SKM-1 treated with dmso at 0.1 percent for 144 hours (cell line): Measurements from ENCODE around the gene DPYSL4.

Source experiments
- DNase-seq: peaks from one replicate; lab custom pipeline; 2025; ENCODE audit not compliant: unreplicated experiment; lab: John Stamatoyannopoulos, UW

The DPYSL4 gene

DNA sequence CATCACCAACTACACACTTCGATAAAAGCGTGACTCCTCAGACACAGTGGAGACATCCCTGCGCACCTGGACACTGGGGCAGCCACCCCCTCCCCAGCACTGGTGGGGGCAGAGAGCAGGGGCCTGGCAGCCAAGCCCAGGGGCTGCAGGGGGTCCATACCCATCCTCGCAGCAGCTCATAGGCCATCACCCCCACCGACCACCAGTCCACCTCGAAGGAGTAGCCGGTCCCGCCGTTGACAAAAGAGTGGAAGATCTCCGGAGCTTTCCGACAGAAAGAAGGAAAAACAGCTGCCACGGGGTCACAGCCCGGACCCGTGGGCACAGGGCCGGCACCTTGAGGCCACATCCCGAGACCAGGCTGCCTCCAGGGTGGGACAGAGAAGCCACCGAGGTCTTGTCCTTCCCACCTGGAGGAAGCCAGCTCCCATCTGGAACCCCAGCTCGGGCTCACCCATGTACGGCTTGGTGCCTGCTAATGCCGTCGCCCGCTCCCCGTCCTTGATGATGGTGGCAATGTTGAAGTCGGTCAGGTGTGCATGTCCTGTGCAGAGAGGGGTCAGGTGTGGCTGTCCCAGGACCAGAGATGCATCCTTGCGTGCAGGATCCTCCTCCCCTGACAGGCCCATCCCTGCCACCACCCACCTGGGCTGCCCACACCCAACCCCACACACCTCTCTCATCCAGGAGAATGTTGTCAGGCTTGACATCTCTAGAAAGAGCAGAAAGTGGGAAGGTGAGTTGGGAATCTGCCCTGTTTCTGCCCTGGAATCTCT lies 38.5 kb downstream of the DPYSL4 start:
- DNase-seq = no peak

DNA sequence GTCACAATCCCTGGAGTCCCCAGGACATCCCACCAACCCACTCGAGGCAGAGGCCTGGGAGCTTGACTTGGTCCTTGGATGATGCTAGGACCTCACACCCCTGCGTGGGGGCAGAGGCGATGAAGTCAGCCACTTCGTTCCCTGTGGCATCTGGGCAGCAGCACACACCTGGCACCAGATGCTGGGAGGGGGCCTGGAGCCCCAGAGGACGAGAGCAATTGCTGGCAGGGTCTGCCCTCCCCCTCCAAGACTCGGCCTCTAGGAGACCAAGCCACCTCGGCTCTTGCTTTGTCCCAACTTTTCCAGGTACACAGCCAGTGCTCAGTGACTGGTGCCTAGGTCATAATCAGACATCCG lies 39.1 kb downstream of the DPYSL4 start:
- no peak for DNase-seq

GRCh38 chr10:132226586-132227405 lies 40.0 kb downstream of the DPYSL4 start:
- DNase-seq = no peak

DNA sequence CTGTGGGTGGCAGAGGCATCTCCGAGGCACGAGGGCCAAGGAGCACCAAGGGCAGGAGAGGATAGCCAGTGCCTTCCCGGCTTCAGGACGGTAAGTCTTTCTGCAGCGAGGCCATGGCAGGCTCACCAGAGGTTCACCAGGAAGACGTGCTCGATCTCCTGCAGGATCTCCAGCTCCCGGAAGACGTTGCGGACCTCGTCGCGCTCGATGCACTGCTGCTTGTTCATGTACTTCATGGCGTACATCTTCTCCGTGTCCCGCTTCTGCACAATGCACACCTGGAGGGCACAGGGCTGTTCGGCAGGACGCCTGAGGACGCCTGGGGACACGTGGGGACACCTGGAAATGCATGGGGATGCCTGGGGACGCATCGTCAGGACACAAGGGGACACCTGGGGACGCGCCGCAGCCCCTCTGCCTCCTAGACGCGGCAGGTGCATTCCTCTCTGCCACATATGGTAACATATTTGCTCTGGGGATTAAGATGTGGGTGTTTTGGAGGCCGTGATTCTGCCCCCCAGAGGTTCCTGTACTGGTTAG lies 41.2 kb downstream of the DPYSL4 start:
- DNase-seq = no peak

- DNase-seq = no peak
Measured at GRCh38 chr10:132228616-132229015, 41.9 kb downstream of the DPYSL4 start.

DNA sequence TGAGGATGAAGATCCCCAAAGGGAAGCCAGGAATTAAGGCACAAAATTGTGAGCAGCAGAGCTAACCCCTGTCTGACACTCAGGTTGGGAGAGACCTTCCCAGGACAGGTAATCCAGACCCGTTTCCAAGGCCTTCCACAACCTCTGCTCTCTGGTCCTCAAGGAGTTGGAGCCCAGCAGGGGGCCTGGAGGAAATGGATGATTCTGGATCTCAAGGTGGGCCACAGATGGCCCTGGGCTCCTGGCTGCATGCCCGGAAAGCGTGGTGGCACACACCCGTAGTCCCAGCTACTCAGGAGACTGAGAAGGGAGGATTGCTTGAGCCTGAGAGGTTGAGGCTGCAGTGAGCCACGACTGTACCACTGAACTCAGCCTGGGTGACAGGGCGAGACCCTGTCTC lies 42.3 kb downstream of the DPYSL4 start:
- DNase-seq = no peak

GRCh38 chr10:132229834-132230556 lies 43.2 kb downstream of the DPYSL4 start:
- DNase-seq = no peak

DNA sequence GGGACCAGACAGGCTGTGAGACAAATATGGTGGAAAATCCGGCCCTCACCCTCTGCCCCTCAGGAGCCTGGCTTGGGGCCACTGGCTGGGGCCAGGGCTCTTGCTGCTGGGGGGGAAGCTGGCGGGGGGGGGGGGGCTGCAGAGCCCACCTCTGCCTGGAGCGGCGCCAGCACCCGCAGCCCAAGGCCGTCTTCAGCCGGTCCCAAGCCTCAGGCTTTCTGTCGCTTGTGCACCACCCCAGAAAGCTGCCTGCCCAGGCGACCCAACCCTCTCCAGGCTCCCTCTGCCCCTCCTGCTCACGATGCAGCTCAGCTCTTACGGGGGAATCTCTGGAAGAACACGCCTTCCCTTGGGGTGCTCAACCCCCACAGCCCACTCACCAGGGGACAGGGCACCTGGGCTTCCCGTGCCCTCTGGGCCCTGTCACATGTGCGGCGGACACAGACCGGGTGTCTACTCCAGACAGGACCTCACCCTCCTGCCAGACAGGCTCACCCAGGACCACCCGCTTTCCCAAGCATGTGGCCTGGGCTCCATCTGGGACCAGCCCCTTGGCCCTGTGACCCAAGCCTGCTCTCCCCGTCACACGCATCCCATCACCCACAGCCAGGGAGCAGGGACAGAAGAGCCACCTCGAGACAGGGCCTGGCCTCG lies 43.9 kb downstream of the DPYSL4 start:
- no peak for DNase-seq

DNA sequence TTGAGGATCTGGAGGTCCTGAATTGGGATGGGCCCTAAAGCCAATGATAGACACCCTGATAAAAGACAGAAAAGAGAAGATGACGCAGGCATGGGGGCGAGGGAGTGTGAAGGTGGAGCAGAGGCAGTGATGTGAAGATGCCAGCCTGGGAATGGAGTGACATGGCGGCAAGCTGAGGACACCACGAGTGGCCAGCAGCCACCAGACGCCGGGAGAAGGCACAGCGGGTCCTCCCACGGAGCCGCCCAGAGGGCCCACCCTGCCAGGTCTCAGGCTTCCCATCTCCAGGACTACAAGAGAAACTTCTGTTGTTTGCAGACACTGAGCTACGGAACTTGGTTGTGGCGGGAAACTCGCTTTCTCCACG lies 44.9 kb downstream of the DPYSL4 start:
- DNase-seq = no peak

DNA sequence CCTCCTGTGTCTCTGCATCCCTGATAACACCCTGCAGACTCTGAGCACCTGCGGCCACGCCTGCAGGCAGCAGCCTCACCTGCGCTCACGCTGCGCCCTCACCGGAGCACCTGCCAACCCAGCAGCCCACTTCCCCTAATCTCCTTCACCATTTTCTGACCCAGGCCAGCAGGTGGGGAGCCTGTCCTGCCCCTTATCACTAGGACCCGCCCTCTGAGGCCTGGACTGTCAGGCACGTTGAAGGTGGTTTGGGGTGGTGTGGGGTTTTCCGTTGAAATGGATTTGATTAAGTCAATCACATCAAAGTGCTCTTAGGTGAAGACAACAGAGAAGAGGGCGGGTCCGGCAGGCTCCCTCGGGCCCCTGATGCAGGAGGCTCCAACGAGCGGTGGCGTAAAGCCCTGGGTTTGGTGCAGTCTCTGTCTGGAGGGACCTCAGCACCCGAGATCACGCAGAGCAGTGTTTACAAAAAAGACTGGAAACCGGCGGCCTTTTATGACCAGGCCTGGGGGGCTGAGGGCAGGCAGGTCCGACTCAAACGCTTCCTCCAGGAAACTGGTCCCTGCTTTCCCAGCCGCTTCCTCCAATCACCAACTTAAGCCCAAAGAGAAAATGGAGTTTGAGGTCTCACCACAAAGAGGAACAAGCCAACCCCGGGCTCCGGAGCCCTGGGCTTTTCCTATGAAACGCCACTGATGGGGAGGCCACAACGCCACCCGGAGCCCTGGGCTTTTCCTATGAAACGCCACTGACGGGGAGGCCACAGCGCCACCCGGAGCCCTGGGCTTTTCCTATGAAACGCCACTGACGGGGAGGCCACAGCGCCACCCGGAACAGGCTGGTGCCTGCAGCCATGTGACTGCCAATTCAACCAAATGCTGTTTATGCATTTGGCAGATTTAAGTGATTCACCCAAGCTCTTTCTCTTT lies 45.5 kb downstream of the DPYSL4 start:
- DNase-seq = peak; percentile 68

DNA sequence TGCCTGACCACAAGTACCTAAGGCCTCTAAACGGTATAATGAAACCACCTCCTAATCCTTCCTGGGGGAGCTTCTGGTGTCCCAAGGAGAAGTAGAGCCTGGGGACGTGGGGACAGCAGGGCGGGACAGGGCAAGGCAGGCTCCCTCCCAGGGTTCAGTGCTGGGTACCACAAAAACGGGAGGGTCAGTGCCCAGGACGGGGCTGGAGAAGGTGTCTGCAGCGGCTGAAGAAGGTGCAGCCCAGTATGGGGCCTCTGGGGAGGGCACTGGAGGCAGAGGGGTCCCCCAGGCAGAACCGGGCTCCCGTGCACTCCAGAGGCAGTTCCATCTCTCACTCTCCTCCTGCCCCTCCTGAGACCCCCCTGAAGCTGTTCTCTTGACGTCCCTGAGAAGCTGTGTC lies 46.2 kb downstream of the DPYSL4 start:
- DNase-seq = no peak

DNA sequence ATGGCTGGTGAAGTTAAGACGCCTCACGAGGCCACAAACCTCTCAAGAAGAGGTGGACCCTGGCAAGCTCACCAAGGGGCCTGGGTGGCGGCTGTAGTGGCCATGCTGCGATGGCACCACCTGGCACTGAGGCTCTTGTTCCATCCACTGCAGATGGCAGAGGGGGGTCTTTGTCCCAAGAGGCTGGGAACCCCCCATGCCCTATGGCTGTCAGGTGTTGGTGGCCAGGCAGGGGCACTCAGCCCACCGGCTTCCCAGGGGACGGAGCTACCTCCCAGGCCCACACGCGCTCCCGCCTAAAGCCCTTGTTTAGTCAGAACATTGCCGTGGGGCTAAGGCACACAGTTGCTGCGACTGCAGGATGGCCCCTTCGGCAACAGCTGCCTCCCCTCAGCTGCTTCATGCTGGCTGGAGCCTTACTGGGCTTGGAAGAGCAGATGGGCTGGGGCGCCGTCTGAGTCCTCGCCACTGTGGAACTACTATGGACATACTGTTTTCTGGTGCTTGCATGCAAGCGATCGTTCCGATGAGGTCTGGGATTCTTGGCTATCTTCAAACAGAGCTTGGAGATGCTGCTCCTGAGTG lies 46.8 kb downstream of the DPYSL4 start:
- no peak for DNase-seq

DNA sequence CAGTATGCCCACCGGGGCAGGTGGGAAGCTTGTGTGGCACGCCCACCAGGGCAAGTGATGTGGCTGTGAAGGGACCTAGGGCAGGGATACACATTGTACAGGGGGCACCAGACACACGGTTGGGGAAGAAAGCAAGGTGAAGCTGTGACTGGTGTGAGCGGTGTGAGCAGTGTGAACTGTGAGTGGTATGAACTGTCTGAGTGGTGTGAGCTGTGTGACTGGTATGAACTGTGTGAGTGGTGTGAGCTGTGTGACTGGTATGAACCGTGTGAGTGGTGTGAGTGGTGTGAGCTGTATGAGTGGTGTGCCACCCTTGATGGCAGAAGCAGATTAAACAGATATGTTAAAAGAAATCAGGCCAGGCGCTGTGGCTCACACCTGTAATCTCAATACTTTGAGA lies 48.1 kb downstream of the DPYSL4 start:
- no peak for DNase-seq

- DNase-seq = no peak
Measured at GRCh38 chr10:132236161-132236560, 49.4 kb downstream of the DPYSL4 start.

DNA sequence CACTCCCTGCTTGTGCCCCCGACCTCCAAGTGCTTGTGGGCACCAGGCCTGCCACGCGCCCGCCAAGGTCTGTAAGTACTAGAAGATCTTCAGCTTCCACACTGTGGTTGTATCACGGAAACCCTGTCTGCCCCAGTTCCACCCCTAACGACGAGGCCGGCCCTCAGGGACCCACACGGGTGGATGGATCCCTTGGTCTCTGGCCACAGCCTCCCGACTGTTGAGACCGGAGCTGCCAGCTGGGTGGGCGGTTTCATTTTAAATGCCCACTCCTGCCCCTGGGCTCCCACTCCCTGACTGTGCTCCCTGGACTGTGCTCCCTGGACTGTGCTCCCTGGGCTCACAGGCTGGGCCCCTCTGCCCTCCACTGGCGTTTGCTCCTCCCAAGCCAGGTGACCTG lies 50.1 kb downstream of the DPYSL4 start:
- no peak for DNase-seq

- DNase-seq = no peak
Measured at GRCh38 chr10:132237396-132237795, 50.6 kb downstream of the DPYSL4 start.

DNA sequence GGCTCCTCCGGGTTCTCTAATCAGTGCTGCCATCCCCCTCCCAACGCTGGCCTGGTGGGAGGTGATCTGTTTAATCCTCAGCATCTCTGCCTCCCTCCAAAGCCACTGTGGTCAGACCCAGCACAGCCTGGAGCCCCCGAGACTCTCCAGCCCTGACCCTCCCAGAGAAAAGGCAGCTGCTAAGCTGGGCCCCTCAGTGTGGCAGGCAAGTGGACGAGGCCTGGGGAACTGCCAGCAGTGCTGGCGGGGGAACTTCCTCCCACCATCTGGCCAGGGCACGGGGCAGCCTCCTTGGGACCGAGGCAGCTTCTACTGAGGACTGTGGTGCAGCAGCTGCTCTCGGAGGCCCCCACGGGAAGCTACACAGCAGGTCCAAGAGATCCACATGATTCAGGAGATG lies 51.1 kb downstream of the DPYSL4 start:
- DNase-seq = no peak

DNA sequence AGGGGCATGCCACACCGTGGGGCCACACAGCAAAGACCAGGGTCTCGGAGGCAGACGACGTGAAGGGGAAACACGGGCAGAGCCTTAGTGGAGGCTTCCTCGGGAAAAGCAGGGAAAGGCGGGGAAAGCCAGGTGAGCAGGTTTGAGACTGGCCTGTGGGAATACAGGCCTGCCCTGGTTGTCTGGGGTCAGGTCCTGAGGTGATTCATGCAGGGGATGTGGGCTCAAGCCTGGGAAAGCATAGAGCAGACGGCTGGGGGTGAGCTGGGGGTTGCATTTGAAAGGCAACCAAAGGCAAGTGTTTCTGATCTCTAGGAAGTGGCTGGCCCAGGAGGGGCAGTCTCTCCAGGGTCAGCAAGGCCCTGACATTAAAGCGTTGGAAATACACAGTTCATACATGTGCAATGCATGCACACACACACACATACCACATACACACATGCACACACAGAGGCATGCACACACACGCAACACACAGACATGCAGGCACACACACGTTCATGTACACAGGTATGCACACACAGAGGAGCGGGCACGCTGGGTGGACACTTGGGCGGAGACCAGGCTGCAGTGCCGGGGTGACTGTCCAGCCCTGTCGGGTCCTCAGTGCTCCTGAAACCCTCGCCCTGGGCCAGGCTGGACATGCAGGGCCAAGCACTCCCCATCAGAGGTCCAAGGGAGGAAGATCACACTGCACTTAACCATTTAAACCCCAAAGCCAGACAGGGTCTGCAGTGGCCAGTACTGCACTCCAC lies 51.8 kb downstream of the DPYSL4 start:
- DNase-seq = no peak
